DMS 273 treated with DMSO at 0.1 percent for 48 hours (cell line): ENCODE measurements around the gene SDCBP2.

Source experiments
- DNase-seq: peaks from one replicate; lab custom pipeline; 2025; lab: John Stamatoyannopoulos, UW

The SDCBP2 gene

GRCh38 chr20:1297486-1297885 is 31.5 kb downstream of the SDCBP2 start:
- DNase-seq = no peak

GRCh38 chr20:1296922-1297321 is 32.0 kb downstream of the SDCBP2 start:
- DNase-seq = no peak

GRCh38 chr20:1296117-1296610 is 32.8 kb downstream of the SDCBP2 start:
- no peak for DNase-seq

- DNase-seq = no peak
Observed at GRCh38 chr20:1295276-1295930, 33.5 kb downstream of the SDCBP2 start.

- no peak for DNase-seq
Observed at GRCh38 chr20:1294497-1294896, 34.4 kb downstream of the SDCBP2 start.

GRCh38 chr20:1293641-1294379 is 35.1 kb downstream of the SDCBP2 start:
- no peak for DNase-seq

- DNase-seq = no peak
Observed at GRCh38 chr20:1292620-1293019, 36.3 kb downstream of the SDCBP2 start.

GRCh38 chr20:1291191-1291741 is 37.7 kb downstream of the SDCBP2 start:
- no peak for DNase-seq

- no peak for DNase-seq
Observed at GRCh38 chr20:1287787-1288569, 41.0 kb downstream of the SDCBP2 start.

GRCh38 chr20:1287306-1287705 is 41.6 kb downstream of the SDCBP2 start:
- DNase-seq = no peak

- DNase-seq = no peak
Observed at GRCh38 chr20:1286267-1287024, 42.5 kb downstream of the SDCBP2 start.

GRCh38 chr20:1283522-1284510 is 45.1 kb downstream of the SDCBP2 start:
- DNase-seq = no peak

GRCh38 chr20:1282966-1283365 is 46.0 kb downstream of the SDCBP2 start:
- no peak for DNase-seq

GRCh38 chr20:1281279-1282057 is 47.5 kb downstream of the SDCBP2 start:
- DNase-seq = no peak

GRCh38 chr20:1280195-1281102 is 48.5 kb downstream of the SDCBP2 start:
- DNase-seq = no peak

GRCh38 chr20:1278993-1279392 is 49.9 kb downstream of the SDCBP2 start:
- DNase-seq = no peak

GRCh38 chr20:1277529-1278322 is 51.2 kb downstream of the SDCBP2 start:
- no peak for DNase-seq

GRCh38 chr20:1275919-1276318 is 53.0 kb downstream of the SDCBP2 start:
- DNase-seq = no peak
